Measurements from ENCODE around the gene ACVR1B.

GRCh38 chr12:51970904-51971646 is 19.6 kb downstream of the ACVR1B start:
- TF ChIP-seq CTCF (tag by site-specific recombination; IDR thresholded peaks at IDR 0.05) (peak; percentile 32; the same call in 1 of the 2 replicates), ZNF350 (tag by site-specific recombination; IDR thresholded peaks at IDR 0.05) (no peak), BCL6B (tag by site-specific recombination; IDR thresholded peaks at IDR 0.05) (no peak), ZNF18 (tag by site-specific recombination; IDR thresholded peaks at IDR 0.05) (no peak), ZNF24 (tag by site-specific recombination; IDR thresholded peaks at IDR 0.05) (no peak), ZNF416 (tag by site-specific recombination; IDR thresholded peaks at IDR 0.05) (no peak), MYNN (tag by site-specific recombination; IDR thresholded peaks at IDR 0.05; ENCODE audit: borderline replicate concordance) (no peak), ZNF274 (IDR thresholded peaks at IDR 0.05; ENCODE audit: low read length) (no peak), ZNF274 (tag by site-specific recombination; IDR thresholded peaks at IDR 0.05; ENCODE audit: borderline replicate concordance) (no peak), ZNF10 (tag by site-specific recombination; IDR thresholded peaks at IDR 0.05) (no peak), TRIM28 (IDR thresholded peaks at IDR 0.05; ENCODE audit: borderline replicate concordance, low read length) (no peak), ZNF23 (tag by site-specific recombination; IDR thresholded peaks at IDR 0.05; ENCODE audit: borderline replicate concordance) (no peak), ZNF175 (tag by site-specific recombination; IDR thresholded peaks at IDR 0.05) (no peak)
- TF ChIP-seq, protein P1, sequence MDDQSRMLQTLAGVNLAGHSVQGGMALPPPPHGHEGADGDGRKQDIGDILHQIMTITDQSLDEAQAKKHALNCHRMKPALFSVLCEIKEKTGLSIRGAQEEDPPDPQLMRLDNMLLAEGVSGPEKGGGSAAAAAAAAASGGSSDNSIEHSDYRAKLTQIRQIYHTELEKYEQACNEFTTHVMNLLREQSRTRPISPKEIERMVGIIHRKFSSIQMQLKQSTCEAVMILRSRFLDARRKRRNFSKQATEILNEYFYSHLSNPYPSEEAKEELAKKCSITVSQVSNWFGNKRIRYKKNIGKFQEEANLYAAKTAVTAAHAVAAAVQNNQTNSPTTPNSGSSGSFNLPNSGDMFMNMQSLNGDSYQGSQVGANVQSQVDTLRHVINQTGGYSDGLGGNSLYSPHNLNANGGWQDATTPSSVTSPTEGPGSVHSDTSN (CRISPR knock-in tag; IDR thresholded peaks at IDR 0.05), result no peak
- TF ChIP-seq, protein P2, sequence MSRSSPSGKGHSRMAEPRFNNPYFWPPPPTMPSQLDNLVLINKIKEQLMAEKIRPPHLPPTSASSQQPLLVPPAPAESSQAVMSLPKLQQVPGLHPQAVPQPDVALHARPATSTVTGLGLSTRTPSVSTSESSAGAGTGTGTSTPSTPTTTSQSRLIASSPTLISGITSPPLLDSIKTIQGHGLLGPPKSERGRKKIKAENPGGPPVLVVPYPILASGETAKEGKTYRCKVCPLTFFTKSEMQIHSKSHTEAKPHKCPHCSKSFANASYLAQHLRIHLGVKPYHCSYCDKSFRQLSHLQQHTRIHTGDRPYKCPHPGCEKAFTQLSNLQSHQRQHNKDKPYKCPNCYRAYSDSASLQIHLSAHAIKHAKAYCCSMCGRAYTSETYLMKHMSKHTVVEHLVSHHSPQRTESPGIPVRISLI (tag by site-specific recombination; IDR thresholded peaks at IDR 0.05), result no peak

Data from HEK293 (cell line).